Stomach (tissue), 9 donors: ENCODE measurements around the gene THEM4. TPM values are rescaled to one million over a fixed set of nuclear protein-coding genes. Genes with fewer than 3 reads are reported as not detected.
"Not testable (repeated sequence)": the region's sequence is repeated elsewhere in the genome, so short reads cannot be mapped to it uniquely, and the experiment has no call there.

ENCODE experiments used
- DNase-seq, 2 donors: peaks; one replicate each; pipeline versions ENCODE4 v3.0.0 to v3.0.0-alpha.2; 2013 to 2019
- H3K27ac ChIP-seq, 5 donors: fragments of 200-600 bp in 4 of 5; sonication (generic) in 4 of 5; one replicate each; pipeline ENCODE4 v1.5.1; 2013 to 2019; ENCODE audit warnings: mild to moderate bottlenecking in 1 of 5, moderate library complexity in 1 of 5
- H3K27me3 ChIP-seq, 3 donors: fragments of 200-600 bp; sonication (generic); one replicate each; pipeline ENCODE4 v1.5.1; 2017 to 2019; ENCODE audit warnings: mixed run types in 1 of 3
- H3K36me3 ChIP-seq, 4 donors: fragments of 200-600 bp; sonication (generic); 1 replicate in 3 of 4; 2 replicates in 1 of 4; pipeline ENCODE4 v1.5.1; 2016 to 2019
- H3K4me1 ChIP-seq, 4 donors: fragments of 200-600 bp; sonication (generic); one replicate each; pipeline ENCODE4 v1.5.1; 2016 to 2019
- H3K4me3 ChIP-seq, 4 donors: fragments of 200-600 bp; sonication (generic) in 3 of 4; one replicate each; pipeline ENCODE4 v1.5.1; 2016 to 2019; ENCODE audit warnings: mild to moderate bottlenecking in 1 of 4
- H3K9me3 ChIP-seq, 4 donors: fragments of 200-600 bp; sonication (generic); one replicate each; pipeline ENCODE4 v1.5.1; 2016 to 2019
- EP300 ChIP-seq: sonication (generic); formaldehyde crosslinking; IDR thresholded peaks from one replicate; pipeline ENCODE4 v1.6.1; 2017; ENCODE audit warnings: antibody characterized with exemption
- POLR2A ChIP-seq, 4 donors: fragments of 450-650 bp; IDR thresholded peaks; one replicate each; pipeline ENCODE4 v1.6.1; 2016; ENCODE audit warnings: antibody characterized with exemption in 4 of 4, control low read depth in 2 of 4, mild to moderate bottlenecking in 1 of 4, moderate library complexity in 1 of 4
- POLR2AphosphoS5 ChIP-seq, 3 donors: sonication (generic); formaldehyde crosslinking; IDR thresholded peaks; one replicate each; pipeline ENCODE4 v1.6.1; 2016; ENCODE audit warnings: antibody characterized with exemption in 3 of 3
- WGBS, 5 donors: extraction: QIAGEN DNeasy Blood & Tissue Kit in 3 of 5; methylation state at CpG; one replicate each; pipeline versions ENCODE4 v1.1.5 to v1.1.7; 2013 to 2018; 5-methylcytosine and 5-hydroxymethylcytosine counted together
- intact Hi-C: fragments of 100-400 bp; cut with DNase I; formaldehyde crosslinking; loops from one replicate; pipeline ENCODE4 v1.15.1; 2023; ENCODE audit warnings: low total_unique reads
- polyA plus RNA-seq, 3 donors: library from polyadenylated mRNA; stranded (reverse); fragments of 200-250 nt; gene quantifications; one replicate each; pipeline ENCODE4 v1.2.3, GENCODE V29; 2013
- total RNA-seq, 5 donors: library from RNA; depleted of rRNA; stranded (reverse); fragments of >200 nt; gene quantifications; one replicate each; pipeline versions ENCODE4 v1.1.0 to v1.2.3, GENCODE V29; 2014 to 2016
- TF ChIP-seq, protein P1 (sequence below), 7 experiments: fragments of 450-650 bp in 4 of 7; fragments of 200-600 bp in 3 of 7; sonication (generic) in 3 of 7; IDR thresholded peaks; one replicate each; pipeline ENCODE4 v1.5.1; 2016 to 2019; ENCODE audit warnings: antibody characterized with exemption in 7 of 7, control low read depth in 2 of 7, mild to moderate bottlenecking in 1 of 7
- donor health status: healthy with polysubstance abuse.
- donor health status: Bipolar disorder and iron deficiency.
- donor health status: healthy.

The THEM4 gene
- total and polyA plus RNA-seq, 8 donors = 0.89 to 48.4 (median 11.1) TPM

GRCh38 chr1:151912973-151913372, 3.7 kb upstream of the THEM4 start:
- Histone ChIP-seq H3K36me3 (no peaks in the 10 kb centered on the region), H3K4me3 (no peak overlapping the region), H3K27me3 (no peaks in the 10 kb centered on the region), H3K4me1 (peaks cover 0 to 18% (median 14%) of the 10 kb centered on the region in 4 donors), H3K9me3 (peaks cover 0 to 2% (median under 1%) of the 10 kb centered on the region in 4 donors), H3K27ac (no peak overlapping the region)
- intact Hi-C loops = no loop called here
- no peak for DNase-seq
- TF ChIP-seq EP300 (no peak), POLR2AphosphoS5 (IDR thresholded peaks at IDR 0.05) (no peak), POLR2A (IDR thresholded peaks at IDR 0.05) (no peak)
- 97 to 100% (median 100%) methylated on average over 1 of the region's 1 CpG for WGBS, 5 donors

GRCh38 chr1:151908228-151908691, 1.1 kb downstream of the THEM4 start:
- H3K27me3 ChIP-seq = no peaks in the 10 kb centered on the region
- H3K4me1 ChIP-seq = peaks cover 0 to 33% (median 24%) of the 10 kb centered on the region in 4 donors
- peaks cover 0 to 12% (median 3%) of the 10 kb centered on the region in 4 donors for H3K9me3 ChIP-seq
- peak overlapping the region; percentile 54 to 68 (median 61) for H3K4me3 ChIP-seq
- 74 to 82% (median 80%) methylated on average over 10 of the region's 10 CpGs for WGBS, 5 donors
- TF ChIP-seq, protein P1, sequence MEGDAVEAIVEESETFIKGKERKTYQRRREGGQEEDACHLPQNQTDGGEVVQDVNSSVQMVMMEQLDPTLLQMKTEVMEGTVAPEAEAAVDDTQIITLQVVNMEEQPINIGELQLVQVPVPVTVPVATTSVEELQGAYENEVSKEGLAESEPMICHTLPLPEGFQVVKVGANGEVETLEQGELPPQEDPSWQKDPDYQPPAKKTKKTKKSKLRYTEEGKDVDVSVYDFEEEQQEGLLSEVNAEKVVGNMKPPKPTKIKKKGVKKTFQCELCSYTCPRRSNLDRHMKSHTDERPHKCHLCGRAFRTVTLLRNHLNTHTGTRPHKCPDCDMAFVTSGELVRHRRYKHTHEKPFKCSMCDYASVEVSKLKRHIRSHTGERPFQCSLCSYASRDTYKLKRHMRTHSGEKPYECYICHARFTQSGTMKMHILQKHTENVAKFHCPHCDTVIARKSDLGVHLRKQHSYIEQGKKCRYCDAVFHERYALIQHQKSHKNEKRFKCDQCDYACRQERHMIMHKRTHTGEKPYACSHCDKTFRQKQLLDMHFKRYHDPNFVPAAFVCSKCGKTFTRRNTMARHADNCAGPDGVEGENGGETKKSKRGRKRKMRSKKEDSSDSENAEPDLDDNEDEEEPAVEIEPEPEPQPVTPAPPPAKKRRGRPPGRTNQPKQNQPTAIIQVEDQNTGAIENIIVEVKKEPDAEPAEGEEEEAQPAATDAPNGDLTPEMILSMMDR (IDR thresholded peaks at IDR 0.05) = no peak
- TF ChIP-seq POLR2A (IDR thresholded peaks at IDR 0.05) = no peak
- no peak for TF ChIP-seq POLR2AphosphoS5 (IDR thresholded peaks at IDR 0.05)
- no peak for TF ChIP-seq EP300
- H3K27ac ChIP-seq = no peak overlapping the region
- DNase-seq = no peak
- peaks cover 0 to 13% (median 3%) of the 10 kb centered on the region in 4 donors for H3K36me3 ChIP-seq
- intact Hi-C loops = no loop called here

- WGBS, 5 donors = 92 to 98% (median 93%) methylated on average over 7 to 9 of the region's 9 CpGs
Measured at GRCh38 chr1:151907363-151908139, 1.8 kb downstream of the THEM4 start.

DNA sequence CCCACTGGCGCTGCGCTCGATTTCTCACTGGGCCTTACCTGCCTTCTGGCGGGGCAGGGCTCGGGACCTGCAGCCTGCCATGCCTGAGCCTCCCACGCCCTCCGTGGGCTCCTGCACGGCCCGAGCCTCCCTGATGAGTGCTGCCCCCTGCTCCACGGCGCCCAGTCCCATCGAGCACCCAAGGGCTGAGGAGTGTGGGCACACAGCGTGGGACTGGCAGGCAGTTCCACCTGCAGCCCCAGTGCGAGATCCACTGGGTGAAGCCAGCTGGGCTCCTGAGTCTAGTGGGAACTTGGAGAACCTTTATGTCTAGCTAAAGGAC, 3.0 kb downstream of the THEM4 start:
- H3K27me3 ChIP-seq, intact Hi-C loops, DNase-seq, H3K27ac ChIP-seq, H3K4me3 ChIP-seq: not testable (repeated sequence)
- Histone ChIP-seq H3K36me3 (peaks cover 0 to 17% (median 3%) of the 10 kb centered on the region in 4 donors), H3K4me1 (peaks cover 0 to 33% (median 24%) of the 10 kb centered on the region in 4 donors), H3K9me3 (peaks cover 0 to 21% (median 8%) of the 10 kb centered on the region in 4 donors)
- WGBS, 5 donors = 98 to 100% (median 99%) methylated on average over 2 to 14 of the region's 14 CpGs

More at GRCh38 chr1:151907363-151908139, 1.8 kb downstream of the THEM4 start:
- Histone ChIP-seq H3K4me1 (peaks cover 0 to 33% (median 24%) of the 10 kb centered on the region in 4 donors), H3K27me3 (no peaks in the 10 kb centered on the region), H3K27ac (no peak overlapping the region), H3K36me3 (peaks cover 0 to 13% (median 3%) of the 10 kb centered on the region in 4 donors), H3K4me3 (no peak overlapping the region), H3K9me3 (peaks cover 0 to 12% (median 3%) of the 10 kb centered on the region in 4 donors)
- DNase-seq = no peak
- no peak for TF ChIP-seq POLR2A (IDR thresholded peaks at IDR 0.05)
- TF ChIP-seq EP300 = no peak
- TF ChIP-seq, protein P1 (IDR thresholded peaks at IDR 0.05) = no peak
- TF ChIP-seq POLR2AphosphoS5 (IDR thresholded peaks at IDR 0.05) = no peak
- intact Hi-C loops = no loop called here

DNA sequence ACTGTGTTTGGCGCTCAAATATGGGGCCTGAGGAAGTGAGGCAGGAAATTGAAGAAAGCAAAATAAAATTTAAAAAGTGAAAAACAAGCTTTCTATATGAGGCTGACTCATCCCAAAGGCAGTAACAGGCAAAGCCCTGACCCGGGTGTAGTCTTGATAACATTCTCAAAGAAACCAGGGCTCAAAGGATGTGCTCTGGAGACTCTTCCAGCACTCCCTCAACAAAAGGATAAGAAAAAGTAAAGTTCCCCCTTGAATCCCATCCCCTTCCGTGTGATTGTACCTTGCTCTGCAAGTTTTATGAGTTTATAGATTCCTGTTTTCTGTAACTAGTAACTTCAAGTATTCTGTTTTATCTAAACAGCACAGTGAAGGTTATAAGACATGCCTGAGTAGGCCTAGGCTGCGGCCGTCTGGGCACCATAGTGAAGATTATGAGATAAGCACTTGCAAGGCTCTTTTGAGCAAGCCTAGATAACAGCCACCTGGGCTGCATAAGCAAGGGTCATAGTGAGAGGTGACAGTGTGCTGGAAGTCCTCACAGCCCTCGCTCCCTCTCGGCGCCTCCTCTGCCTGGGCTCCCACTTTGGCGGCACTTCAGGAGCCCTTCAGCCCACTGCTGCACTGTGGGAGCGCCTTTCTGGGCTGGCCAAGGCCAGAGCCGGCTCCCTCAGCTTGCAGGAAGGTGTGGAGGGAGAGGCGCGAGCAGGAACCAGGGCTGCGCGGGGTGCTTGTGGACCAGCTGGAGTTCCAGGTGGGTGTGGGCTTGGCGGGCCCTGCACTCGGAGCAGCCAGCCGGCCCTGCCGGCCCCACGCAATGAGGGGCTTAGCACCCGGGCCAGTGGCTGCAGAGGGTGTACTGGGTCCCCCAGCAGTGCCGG, 3.6 kb downstream of the THEM4 start:
- intact Hi-C loops = not testable (repeated sequence)
- peak overlapping the region in 2 of 5 donors; percentile 26 to 30 for H3K27ac ChIP-seq

More for the DNA sequence above, 3.6 kb downstream of the THEM4 start:
- Histone ChIP-seq H3K4me1 (peaks cover 0 to 33% (median 24%) of the 10 kb centered on the region in 4 donors), H3K9me3 (peaks cover 0 to 27% (median 11%) of the 10 kb centered on the region in 4 donors), H3K36me3 (peaks cover 0 to 17% (median 3%) of the 10 kb centered on the region in 4 donors)
- not testable (repeated sequence) for DNase-seq, H3K4me3 ChIP-seq, H3K27me3 ChIP-seq
- 77 to 91% (median 85%) methylated on average over 10 to 22 of the region's 22 CpGs for WGBS, 5 donors
